DMS153 (cell line): ENCODE results near the gene EML3.
A peak's percentile ranks its signal among the peaks of the same experiment; 100 is the strongest.
"Not testable (repeated sequence)": the region's sequence is repeated elsewhere in the genome, so short reads cannot be mapped to it uniquely, and the experiment has no call there.

Experiments
- DNase-seq: peaks from one replicate; lab custom pipeline; 2025; lab: John Stamatoyannopoulos, UW

The EML3 gene

DNA sequence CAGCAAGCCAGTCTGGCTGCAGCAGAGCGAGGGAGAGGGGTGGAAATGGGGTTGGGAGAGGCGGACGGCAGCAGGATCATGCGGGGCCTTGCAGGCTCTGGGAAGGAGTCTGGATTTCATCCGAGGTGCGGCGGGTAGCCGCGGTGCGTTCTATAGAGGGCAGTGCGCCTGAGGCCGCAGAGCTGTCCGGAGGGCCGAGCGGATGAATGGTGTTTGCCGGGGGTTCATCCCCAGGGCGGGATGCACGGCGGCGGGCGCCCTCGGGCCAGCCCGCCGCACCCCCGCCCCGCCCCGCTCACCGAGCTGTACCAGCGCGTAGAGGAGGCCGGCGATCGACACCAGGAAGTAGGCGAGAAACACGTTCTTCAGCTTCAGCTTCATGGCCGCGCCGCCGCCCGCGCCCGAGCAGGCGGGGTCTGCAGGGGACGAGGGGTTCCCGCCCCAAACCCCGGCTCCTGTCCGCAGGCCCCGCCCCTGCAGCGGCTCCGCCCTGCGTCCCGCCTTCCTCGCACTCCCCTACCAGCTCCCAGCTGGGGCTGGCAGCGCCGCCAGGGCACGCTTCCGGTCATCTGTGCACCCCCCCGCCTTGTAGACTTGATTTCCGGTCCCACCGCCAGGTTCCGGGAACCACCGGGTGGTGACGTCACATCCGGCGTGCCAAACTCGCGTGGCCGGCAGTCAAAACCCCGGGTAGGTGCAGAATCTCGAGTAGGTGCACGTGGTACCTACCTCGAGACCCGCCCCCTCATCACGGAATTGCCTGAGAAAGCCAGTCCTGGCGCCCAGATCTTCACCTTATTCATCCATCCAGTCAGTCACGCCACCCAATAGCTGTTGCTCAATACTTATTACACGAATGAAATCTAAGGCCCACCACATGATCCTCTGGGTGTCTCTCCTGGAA is 9.2 kb upstream of the EML3 start, which contains the start of gene B3GAT3:
TSS of gene B3GAT3 (minus strand) at position 420 of the 904 bp plus-strand sequence. CDS start at position 381, 39 bp downstream.
- peak; percentile 99 for DNase-seq

DNA sequence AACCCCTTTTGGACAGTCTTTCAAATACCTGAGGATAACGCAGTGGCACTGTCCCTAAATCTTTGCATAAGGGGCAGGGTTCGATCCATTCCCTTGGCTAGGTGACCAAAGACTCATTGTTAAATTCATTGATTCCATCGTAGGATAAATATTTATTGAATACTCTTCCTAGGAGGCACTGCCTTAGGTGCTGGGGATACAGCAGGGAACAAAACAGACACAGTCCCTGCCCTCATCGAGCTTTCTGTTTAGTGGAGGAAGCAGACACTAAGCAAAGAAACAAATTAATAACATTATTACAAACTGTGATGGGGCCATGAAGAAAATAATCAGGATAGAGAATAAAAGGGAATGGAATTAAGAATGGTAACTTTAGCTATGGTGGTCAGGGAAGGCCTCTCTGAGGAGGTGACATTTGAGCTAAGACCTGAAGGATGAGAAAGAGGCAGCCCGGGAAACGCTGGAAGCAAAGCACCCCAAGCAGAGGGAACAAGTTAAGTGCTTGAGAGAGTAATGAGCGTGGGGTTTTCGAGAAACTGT is 8.5 kb upstream of the EML3 start:
- DNase-seq: no peak

DNA sequence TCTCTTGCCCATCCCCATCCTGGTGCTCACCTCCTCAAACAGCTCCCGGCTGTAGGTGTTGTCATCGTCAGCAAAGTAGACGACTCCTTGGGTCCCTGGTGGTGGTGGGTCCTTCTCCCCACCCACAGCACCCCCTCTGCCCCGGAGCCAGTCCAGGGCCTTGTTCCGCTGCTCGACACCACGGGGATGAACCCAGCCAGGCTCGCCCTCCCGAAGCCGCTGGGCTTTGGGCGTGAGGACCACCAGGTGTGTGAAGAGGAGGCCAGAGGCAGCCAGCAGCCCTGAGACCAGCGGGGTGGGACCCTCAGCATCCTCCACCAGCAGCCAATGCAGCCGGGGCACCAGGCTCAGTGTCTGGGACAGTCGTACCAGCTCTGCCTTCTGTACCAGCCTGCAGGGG is 4.4 kb upstream of the EML3 start:
- DNase-seq: not testable (repeated sequence)

DNA sequence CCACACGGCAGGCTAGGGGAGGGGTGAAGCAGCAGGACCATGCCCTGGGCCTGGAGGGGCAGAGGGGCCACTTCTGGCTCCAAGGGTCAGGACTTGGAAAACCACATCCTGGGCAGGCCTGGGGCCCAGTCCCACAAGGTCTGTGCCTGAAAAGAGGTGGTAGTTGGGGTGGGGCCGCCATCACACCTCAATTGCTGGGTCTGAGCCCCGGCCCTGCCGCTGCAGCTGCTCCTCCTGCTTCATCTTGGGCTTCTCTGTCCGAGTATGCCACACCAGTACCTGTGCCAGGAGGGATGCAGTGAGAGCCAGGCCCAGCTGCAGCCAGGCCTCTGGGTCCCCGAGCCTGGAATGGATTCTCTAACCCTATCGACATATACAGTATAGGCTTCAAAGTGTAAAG is 2.9 kb upstream of the EML3 start:
- no peak for DNase-seq

DNA sequence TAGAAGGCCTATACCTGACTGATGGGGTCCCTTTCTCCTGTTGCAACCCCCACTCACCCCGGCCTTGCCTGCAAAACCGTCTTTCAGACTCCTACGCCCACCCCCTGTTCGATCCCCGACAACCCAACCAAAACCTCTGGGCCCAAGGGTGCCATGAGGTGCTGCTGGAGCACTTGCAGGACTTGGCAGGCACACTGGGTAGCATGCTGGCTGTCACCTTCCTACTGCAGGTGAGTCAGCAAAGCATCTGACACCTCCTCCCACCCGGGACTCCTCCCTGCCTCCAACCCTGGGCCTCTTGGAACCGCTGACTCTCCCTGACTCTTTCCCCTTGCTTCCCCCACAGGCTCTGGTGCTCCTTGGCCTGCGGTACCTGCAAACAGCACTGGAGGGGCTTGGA is 1.7 kb upstream of the EML3 start:
- DNase-seq: no peak

DNA sequence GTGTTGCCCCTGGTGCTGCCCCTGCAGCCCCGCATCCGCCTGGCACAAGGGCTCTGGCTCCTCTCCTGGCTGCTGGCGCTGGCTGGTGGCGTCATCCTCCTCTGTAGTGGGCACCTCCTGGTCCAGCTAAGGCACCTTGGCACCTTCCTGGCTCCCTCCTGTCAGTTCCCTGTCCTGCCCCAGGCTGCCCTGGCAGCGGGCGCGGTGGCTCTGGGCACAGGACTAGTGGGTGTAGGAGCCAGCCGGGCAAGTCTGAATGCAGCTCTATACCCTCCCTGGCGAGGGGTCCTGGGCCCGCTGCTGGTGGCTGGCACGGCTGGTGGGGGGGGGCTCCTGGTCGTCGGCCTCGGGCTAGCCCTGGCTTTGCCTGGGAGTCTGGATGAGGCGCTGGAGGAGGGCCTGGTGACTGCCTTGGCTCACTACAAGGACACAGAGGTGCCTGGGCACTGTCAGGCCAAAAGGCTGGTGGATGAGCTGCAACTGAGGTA is 760 bp upstream of the EML3 start:
- no peak for DNase-seq

DNA sequence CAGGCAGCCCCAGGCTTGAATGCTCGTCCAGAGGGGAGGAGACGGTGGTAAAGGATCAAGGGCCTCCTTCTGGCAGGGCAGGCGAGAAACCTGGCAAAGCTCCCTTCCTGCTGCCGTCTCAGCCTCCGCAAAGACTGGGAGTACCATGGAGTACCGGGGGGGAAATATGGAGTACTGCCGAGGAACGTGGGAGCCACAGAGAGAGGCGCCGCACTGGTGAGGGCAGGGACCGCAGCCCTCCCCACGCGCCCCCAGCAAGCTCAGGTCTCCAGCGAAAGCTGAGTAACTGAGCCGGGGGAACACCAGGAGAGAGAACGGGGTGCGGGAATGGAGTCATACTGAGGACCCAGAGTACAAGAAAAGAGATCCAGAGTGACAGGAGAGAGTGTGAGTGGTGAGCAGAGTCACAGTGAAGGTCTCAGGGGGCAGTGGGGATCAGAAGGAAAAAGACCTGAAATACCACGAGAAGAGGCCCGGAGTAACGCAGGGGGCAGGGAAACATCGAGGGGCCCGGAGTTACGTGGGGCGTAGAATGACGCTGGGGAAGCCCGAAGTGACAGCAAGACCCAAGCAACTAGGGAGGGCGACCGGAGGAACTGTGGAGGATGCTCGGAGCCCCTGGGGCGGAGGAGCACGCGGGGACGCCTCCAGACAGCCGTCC is 740 bp downstream of the EML3 start:
- DNase-seq: no peak

DNA sequence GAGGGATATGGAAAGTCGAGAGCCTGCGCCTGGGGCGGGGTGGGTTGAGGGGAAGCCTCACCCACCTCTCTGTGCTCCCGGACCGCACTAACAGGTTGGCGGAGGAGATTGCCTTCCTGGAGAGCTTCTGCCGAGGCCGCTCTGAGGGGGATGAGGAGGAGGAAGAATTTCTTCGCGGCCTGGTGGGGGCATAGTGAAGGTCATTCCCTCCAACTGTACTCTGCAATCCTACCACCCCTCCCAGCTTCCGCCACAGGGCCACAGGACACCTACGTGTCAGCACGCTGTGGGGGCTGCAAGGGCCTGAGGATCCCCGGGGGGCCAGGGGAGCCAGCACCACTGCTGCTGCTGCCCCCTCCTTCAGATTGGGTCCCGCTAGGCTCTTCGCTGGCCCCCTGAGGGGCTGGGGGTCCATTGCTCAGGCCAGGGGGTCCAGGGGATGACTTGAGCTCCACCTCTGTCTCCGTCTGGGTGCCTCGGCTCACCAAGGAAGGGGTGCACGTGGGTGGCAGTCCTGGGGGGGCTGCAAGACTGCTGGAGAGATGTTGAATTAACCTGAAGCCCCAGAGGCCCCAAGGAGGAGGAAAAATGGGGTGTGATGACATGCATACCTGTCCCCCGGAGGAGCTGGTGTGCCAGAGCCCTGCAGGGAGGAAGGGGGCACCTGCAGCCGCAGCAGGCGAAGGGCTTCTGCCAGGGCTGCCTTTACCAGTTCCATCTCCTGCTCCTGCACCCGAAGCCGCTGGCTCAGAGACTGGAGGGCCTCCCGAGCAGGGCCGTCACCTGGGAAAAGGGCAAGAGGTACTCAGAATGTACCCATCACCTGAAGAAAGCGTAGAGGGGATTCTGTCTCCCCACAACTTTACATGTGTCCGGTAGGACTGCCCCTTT is 1.5 kb downstream of the EML3 start:
- DNase-seq: no peak

DNA sequence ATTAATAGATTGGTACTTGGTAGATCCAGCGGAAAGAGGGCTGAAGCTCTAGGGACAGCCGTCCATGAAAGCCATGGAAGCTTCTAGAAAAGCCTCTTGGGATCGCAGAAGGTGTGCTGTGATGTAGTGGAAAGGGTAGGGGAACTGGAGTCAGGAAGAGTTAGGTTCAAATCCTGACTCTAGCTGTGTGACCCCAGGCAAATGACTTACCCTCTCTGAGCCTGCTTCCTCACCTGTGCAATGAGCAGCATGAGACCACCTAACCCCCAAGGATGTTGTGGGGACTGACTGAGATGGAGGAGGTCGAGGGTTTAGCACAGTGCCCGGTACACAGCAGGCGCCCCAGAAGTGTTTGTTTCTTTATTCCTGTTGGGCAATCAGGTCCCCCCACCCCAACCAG is 2.2 kb downstream of the EML3 start:
- no peak for DNase-seq

DNA sequence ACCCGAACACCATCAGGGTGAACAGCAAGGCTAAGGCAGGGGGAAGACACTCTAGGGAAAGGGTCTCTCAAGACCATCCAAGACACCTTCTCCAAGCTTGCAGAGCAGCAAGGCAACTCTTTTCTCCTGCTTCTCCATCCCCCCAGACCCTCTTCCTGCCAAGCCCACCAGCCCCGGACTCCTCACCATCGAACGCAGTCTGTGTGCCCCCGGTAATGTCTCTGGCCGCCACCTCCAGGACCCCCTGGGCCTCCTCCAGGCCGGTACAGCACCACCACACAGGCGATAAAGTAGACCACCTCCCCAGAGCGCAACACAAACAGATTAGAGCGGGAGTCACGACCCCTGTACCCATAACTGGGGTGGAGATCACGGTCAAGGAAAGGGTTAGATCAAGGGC is 3.8 kb downstream of the EML3 start:
- DNase-seq: no peak

DNA sequence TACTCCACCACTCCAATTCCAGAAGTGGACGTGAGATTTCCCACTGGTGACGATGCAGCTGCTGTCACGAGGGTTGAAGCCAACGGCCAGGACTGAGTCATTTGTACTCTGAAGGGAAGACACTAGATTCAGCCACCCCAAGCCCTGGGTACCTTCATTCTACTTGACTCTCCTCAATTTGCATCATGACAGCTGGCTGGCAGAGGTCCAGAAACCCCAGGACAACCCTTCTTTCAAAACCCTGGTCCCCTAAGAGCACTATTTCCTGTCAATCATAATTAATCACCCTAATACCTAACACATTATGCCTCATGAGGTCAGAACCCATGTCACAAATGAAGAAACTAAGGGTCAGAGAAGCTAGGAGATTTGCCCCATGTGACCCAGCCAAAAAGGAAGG is 4.9 kb downstream of the EML3 start:
- DNase-seq: no peak

DNA sequence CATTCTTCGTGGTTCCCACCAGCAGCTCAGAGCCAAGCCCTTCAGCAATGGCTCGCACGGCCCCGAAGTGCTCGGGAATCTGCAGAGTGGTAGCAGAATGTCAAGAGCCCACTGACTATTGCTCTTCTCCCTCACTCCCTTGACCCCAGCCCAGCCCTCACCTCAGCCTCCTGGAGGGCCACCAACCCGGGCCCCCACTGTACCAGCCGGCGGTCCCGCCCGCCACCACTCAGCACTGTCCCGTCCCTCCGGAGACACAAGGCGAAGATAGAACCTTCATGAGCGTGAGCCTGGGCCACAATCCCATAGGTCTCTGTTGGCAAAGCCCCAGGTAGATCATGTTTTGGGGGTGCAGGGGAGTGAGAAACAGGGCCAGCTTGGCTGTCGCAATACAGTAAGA is 6.7 kb downstream of the EML3 start:
- no peak for DNase-seq

DNA sequence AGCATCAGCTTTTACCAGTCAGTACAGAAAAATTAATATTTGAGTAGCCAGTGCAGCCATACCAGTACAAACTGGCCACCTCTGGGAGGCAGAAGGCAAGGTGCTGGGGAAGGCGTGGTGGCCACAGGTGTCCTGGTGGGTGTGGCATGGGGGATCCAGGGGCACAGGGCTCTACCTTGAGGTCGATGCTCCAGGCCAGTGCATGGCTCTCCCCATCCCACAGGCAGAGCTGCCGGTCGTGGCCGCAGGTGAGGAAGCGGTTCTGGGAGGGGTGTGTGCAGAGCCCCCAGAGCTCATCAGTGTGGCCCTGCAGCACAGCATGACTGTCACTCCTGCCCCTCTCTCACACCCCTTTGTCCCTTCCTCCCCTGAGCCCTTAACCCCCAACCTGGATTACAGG is 7.1 kb downstream of the EML3 start:
- no peak for DNase-seq

DNA sequence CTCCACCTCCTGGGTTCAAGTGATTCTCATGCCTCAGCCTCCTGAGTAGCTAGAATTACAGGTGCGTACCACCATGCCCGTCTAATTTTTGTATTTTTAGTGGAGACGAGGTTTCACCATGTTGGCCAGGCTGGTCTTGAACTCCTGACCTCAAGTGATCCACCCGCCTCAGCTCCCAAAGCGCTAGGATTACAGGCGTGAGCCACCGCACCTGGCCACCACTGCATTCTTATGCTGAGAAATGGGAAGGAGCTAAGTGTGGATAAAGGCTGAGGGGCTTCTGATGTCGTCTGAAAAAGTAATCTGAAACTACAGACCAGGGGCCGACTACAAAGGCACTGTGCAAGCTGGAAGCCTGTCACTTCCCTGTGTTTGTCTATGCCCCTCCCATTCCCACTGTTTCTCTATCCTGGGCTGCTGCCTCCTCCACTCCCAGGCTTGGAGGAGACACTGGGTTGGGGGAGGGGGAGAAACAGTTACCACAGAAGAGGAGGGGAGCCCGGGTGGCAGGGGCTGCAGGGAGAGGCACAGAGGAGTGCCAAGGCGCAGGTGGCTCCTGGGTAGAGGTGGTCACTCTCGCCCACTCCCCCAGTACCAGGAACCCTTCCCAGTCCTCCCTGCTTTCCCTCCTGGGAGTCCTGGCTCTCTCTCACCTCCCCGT is 8.0 kb downstream of the EML3 start:
- peak; percentile 11 for DNase-seq

DNA sequence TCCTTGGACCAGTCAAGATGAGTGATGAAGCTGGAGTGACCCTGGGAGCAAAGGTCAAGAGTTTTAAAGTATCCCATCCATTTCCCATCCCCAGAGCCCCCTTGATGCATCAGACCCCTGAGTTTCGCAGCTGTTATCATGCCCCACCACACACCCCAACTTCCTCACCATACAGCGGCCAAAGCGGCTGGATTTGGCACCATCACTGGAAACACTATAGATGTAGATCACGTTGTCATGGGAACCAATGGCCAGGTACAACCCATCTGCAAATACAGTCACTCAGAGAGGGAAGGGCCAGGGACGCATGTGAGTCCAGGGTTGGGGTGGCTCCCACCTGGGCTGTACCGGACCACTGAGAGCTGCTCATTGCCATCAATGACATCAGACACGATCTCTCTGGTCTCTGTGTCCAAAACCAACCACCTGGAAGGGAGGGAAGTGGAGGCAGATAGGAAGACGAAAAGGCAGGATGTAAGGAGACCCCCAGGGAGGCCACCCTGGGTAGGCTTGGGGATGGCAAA is 8.7 kb downstream of the EML3 start:
- no peak for DNase-seq

DNA sequence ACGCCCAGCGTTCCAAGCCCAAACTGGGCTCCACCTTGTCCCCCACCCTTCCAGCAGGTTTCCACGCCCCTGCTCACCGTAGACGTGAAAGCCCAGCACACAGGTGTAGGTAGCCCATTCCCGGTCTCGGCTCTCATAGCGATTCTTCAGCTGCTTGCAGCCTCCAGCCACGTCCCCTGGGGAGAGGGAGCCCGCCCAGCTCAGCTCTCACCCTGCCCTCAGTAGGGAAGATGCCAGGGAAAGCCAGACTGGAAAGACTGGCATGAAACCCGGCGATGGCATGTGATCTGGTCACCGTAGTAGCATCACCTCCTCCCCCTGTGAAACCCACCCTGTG is 9.5 kb downstream of the EML3 start:
- no peak for DNase-seq

DNA sequence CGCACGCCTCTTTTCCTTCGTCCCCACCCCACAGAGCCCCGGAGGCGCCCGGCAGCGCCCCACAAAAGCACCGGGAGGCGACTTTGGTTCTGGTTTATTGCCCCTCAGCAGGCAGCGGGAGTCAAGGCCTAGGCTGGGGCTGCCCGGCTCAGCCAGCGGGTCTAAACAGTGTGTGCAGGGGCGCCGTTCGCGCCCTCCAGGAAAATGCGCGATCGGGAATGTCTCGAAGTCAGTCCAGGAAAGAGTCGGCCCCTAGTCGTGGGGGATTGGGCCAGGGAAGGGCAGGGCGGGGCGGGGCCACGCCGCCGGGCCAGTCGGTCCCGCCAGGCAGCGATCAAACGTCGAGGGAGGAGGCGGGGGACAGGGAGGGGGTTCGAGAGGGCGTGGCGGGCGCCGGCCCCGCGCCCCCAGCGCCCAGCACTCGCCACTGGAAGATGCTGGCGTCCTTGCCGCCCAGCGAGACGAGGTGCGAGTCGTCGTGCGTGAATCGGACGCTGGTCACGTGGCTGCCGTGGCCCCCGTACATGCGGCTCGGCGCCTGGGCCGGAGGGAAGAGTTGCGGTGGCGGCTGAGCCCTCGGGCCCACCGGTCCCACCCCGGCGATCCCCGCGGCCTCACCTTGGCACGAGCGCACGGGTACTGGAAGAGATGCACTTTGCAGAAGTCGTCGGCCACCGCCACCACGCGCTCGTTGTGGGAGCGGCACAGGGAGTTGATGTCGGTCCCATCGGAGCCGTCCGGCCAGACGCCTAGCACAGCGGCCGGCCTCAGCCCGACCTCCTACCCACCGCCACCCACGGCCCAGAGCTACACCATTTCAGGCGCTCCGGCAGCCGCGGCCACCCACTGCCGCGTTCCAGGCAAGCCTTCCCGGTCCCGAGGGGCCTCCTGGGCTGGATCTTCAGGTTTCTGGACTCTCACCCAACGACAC is 10.2 kb downstream of the EML3 start:
- DNase-seq: peak; percentile 72

DNA sequence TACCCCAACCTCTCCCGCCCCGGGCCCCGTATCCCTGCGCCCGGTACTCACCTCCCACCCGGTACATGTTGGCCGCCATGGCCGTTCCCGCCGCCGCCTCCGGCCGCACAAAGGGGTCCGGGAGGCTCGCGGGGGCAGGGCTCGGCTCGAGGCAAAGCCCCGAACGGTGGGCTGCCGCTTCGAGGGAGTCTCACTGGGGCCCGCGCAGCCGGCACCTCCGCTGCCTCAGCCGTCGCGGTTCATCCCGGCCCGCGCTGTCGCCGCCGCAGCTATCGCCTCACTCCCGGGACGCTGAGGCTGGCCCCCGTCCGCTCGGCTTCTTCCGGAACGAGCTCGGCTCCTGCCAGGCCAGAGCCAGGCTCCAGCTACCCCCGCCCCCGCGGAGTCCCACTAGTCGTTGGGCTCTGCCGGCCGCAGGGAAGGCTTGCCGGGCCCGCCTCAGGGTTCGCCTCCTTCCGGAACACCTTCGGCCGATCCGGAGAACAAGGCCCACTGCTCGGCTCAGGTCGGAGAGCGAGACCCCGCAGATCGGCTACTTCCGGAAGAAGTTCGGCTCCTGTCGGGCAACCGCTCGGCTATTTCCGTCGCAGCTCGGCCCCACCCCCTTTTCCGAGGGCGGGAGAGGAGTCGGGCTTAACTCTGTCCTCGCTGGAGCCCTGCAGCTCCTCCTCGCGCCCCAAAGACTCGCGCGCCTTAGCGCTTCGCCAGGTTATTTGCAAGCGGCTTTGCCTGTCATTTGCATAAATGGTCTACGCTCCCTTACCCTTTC is 11.0 kb downstream of the EML3 start, which contains the start of gene MTA2:
TSS of gene MTA2 (minus strand) at position 494 of the 769 bp plus-strand sequence. CDS start at position 79, 415 bp downstream.
- peak; percentile 97 for DNase-seq

DNA sequence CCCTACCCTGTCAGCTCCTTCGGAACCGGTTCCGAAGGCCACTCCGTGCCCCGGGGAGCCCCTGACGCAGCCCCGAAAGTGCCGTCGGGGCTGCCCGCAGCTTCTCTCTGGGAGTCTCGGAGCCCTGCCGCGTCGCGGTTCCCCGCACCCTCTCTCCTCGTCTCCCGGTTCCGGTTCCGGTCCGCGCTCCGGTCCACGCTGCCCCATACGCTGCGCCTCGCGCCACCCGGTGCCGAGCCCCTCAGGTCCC is 11.5 kb downstream of the EML3 start:
- no peak for DNase-seq
